ENCODE data around the gene PTPRN. TPM values are rescaled to one million over a fixed set of nuclear protein-coding genes. Genes with fewer than 3 reads are reported as not detected.

Gene PTPRN
- total and polyA plus RNA-seq, 2 of the 4 experiments (the other 2 are of a cell fraction), result 5.2 to 22.0 TPM

- H3K4me1 ChIP-seq (ENCODE audit: control insufficient read depth, insufficient read depth, low read length), result no peaks in the 10 kb centered on the region
- no peak overlapping the region for H2AFZ ChIP-seq (replicated peaks; ENCODE audit: low read length, poor library complexity)
- H2BK5ac ChIP-seq (ENCODE audit: low read depth, low read length, poor library complexity, severe bottlenecking), result no peak overlapping the region
- H2BK15ac ChIP-seq (ENCODE audit: low read depth, low read length), result no peak overlapping the region
- no CpG with 5 or more reads among the region's 4 CpGs for WGBS, 2 experiments (ENCODE audit: extremely low coverage in 2 of 2, insufficient read length in 1 of 2)
- BruUV-seq (replicated peaks), result no TSS peak
- H3K9me1 ChIP-seq (ENCODE audit: insufficient read depth, low read length), result no peaks in the 10 kb centered on the region
- CTCF ChIA-PET, result no interaction called here
- no peak overlapping the region for H4K91ac ChIP-seq (ENCODE audit: insufficient read depth, low read depth, low read length)
- H3K18ac ChIP-seq (ENCODE audit: low read depth, low read length), result no peak overlapping the region
- no peak overlapping the region for H2BK20ac ChIP-seq (ENCODE audit: low read depth, low read length)
- H3K9ac ChIP-seq (ENCODE audit: low read depth, low read length), result no peak overlapping the region
- H2AK9ac ChIP-seq (replicated peaks; ENCODE audit: low read depth, low read length, poor library complexity), result no peak overlapping the region
- no peaks in the 10 kb centered on the region for H3K79me1 ChIP-seq (ENCODE audit: low read depth in 1 of 2, low read length in 2 of 2)
- H4K20me1 ChIP-seq (ENCODE audit: insufficient read depth, low read length), result no peaks in the 10 kb centered on the region
- TF ChIP-seq CTCF (conservative IDR thresholded peaks at IDR 0.05; ENCODE audit: low read depth, low read length), result no peak
- no peak for TF ChIP-seq POLR2A (IDR thresholded peaks at IDR 0.05; ENCODE audit: low read depth, low read length)
- TF ChIP-seq SMC3 (IDR thresholded peaks at IDR 0.05; ENCODE audit: low read depth, low read length), result no peak
- no peak for TF ChIP-seq RCOR1 (IDR thresholded peaks at IDR 0.05; ENCODE audit: insufficient replicate concordance, low read length)
- TF ChIP-seq USF2 (IDR thresholded peaks at IDR 0.05; ENCODE audit: low read depth, low read length), result no peak
- TF ChIP-seq CEBPB (IDR thresholded peaks at IDR 0.05; ENCODE audit: low read depth, low read length), result no peak
- TF ChIP-seq CHD1 (IDR thresholded peaks at IDR 0.05; ENCODE audit: low read depth, low read length), result no peak
- no peak for TF ChIP-seq MAFK (IDR thresholded peaks at IDR 0.05; ENCODE audit: low read depth, low read length)
- TF ChIP-seq ELK1 (IDR thresholded peaks at IDR 0.05; ENCODE audit: borderline replicate concordance, low read depth, low read length), result no peak
- no peak for TF ChIP-seq RAD21 (IDR thresholded peaks at IDR 0.05; ENCODE audit: low read length)
- TF ChIP-seq NFE2L2 (IDR thresholded peaks at IDR 0.05; ENCODE audit: low read depth, low read length), result no peak
- no peak for TF ChIP-seq RFX5 (IDR thresholded peaks at IDR 0.05; ENCODE audit: low read depth, low read length)
- no peak overlapping the region for H2AK5ac ChIP-seq (ENCODE audit: low read depth, low read length)
- POLR2A ChIA-PET (ENCODE audit: unreplicated experiment), result no interaction called here
- no peak overlapping the region for H3K27ac ChIP-seq (ENCODE audit: insufficient read depth, low read length)
- no peak overlapping the region for H4K8ac ChIP-seq (ENCODE audit: low read depth in 2 of 2, low read length in 2 of 2)
- no peak overlapping the region for H3K23ac ChIP-seq (ENCODE audit: low read depth, low read length)
- H2BK120ac ChIP-seq (ENCODE audit: low read depth, low read length), result no peak overlapping the region
- H4K5ac ChIP-seq (ENCODE audit: low read depth, low read length), result no peak overlapping the region
- no peaks in the 10 kb centered on the region for H3K9me3 ChIP-seq (ENCODE audit: control insufficient read depth, insufficient read depth, low read length)
- H3K36me3 ChIP-seq (ENCODE audit: control insufficient read depth, insufficient read depth, low read length), result no peaks in the 10 kb centered on the region
- no peak overlapping the region for H3K56ac ChIP-seq (ENCODE audit: extremely low read depth, insufficient read depth, low read length)
- DNase-seq, result no peak
- H3K4me3 ChIP-seq (ENCODE audit: insufficient read depth, low read depth, low read length), result no peak overlapping the region
- in situ Hi-C loops (cut with MboI; ENCODE audit: low sequenced_read_pairs) (no loop called here), dilution Hi-C loops (cut with HindIII; ENCODE audit: low sequenced_read_pairs, unreplicated experiment) (no loop called here), intact Hi-C loops (cut with micrococcal nuclease) (no loop called here)
- peaks cover 42% of the 10 kb centered on the region for H3K27me3 ChIP-seq (ENCODE audit: control insufficient read depth, insufficient read depth, low read length)
- ATAC-seq (ENCODE audit: low read depth), result no peak
- H3K4ac ChIP-seq (ENCODE audit: low read depth, low read length), result no peak overlapping the region
- H3K14ac ChIP-seq (replicated peaks; ENCODE audit: low read depth, low read length), result no peak overlapping the region
- no peak overlapping the region for H3K4me2 ChIP-seq (ENCODE audit: low read depth, low read length)
These were observed 14.2 kb upstream of the PTPRN start for GRCh38 chr2:219323434-219323833.
